SH-SY5Y (cell line): ENCODE results near the gene SMYD3.

ENCODE experiments used
- GATA2 ChIP-seq: IDR thresholded peaks from 2 replicates; pipeline ENCODE4 v1.6.1; 2011; ENCODE audit warnings: mild to moderate bottlenecking, low read depth, low read length
- GATA3 ChIP-seq: IDR thresholded peaks from 2 replicates; pipeline ENCODE4 v1.6.1; 2011; ENCODE audit warnings: low read depth, mild to moderate bottlenecking, low read length, moderate library complexity

DNA sequence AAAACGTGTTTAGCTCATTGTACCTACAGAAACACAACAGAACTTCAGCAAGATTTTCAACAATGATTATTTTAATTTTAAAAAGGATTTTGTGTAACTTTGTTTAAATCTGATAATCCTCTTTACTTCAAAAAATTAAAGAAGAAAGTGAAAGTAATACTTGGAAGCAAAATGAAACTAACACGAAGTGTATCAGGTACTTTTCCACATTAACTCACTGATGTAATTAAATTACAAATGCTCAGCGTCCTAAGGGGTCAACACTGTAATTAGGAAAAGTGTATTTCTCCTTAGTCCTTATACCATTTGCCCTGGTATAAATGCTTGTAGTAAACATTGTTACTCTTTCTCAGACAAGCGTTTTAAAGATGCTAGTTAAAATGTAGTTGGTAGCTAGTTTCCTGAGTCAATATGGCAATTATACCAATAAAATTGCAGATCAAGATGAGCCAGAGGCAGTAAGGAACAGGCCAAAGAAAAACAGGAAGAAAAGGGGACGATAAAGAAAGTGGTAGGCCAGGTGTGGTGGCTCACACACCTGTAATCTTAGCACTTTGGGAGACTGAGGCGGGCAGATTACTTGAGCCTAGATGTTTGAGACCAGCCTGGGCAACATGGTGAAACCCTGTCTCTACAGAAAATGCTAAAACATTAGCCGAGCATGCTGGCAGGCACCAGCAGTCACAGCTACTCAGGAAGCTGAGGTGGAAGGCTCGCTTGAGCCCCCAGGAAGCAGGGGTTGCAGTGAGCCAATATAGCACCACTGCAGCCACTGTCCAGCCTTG, 553.0 kb downstream of the SMYD3 start:
- TF ChIP-seq GATA2, result no peak
- no peak for TF ChIP-seq GATA3
